Thoracic aorta (tissue), 2 donors: Measurements from ENCODE around the gene ZNF516. TPM values are rescaled to one million over a fixed set of nuclear protein-coding genes. Genes with fewer than 3 reads are reported as not detected.

Experiments
- ATAC-seq: fragments of 150-250 bp; one replicate; pipeline ENCODE4 v1.8.0; 2017; ENCODE audit warnings: low read depth; ENCODE audit not compliant: insufficient number of reproducible peaks, low FRiP score
- DNase-seq: peaks from one replicate; pipeline ENCODE4 v3.0.0-alpha.2; 2020; ENCODE audit warnings: low spot score
- H3K27ac ChIP-seq, 2 donors: fragments of 200-600 bp; sonication (generic); 1 replicate in 1 of 2; 2 replicates in 1 of 2; pipeline ENCODE4 v1.5.1; 2016; ENCODE audit warnings: mild to moderate bottlenecking in 2 of 2, moderate library complexity in 2 of 2
- H3K27me3 ChIP-seq: fragments of 200-600 bp; sonication (generic); replicated peaks from 2 replicates; pipeline ENCODE4 v1.6.0; 2016; ENCODE audit warnings: mild to moderate bottlenecking; ENCODE audit not compliant: insufficient read depth
- H3K36me3 ChIP-seq: fragments of 200-600 bp; sonication (generic); one replicate; pipeline ENCODE4 v1.5.1; 2016
- H3K4me1 ChIP-seq, 2 donors: fragments of 200-600 bp; sonication (generic); 1 replicate in 1 of 2; 2 replicates in 1 of 2; pipeline versions ENCODE4 v1.5.1 to v1.6.0; 2016; ENCODE audit warnings: low read depth in 2 of 2, mild to moderate bottlenecking in 1 of 2; ENCODE audit not compliant: control insufficient read depth in 1 of 2
- H3K4me3 ChIP-seq: fragments of 200-600 bp; sonication (generic); 2 replicates; pipeline ENCODE4 v1.5.1; 2016; ENCODE audit warnings: mild to moderate bottlenecking
- H3K9me3 ChIP-seq: fragments of 200-600 bp; sonication (generic); 2 replicates; pipeline ENCODE4 v1.5.1; 2016
- total RNA-seq, 2 donors: library from RNA; depleted of rRNA; stranded (reverse); fragments of >200 nt; gene quantifications; one replicate each; pipeline versions ENCODE4 v1.1.0 to v1.2.3, GENCODE V29; 2016
- TF ChIP-seq, protein P1 (sequence below): fragments of 200-600 bp; sonication (generic); IDR thresholded peaks from one replicate; pipeline ENCODE4 v1.5.1; 2019; ENCODE audit warnings: antibody characterized with exemption

The ZNF516 gene
- total RNA-seq, 2 donors from 2014 or later, result 19.5 to 19.8 TPM

DNA sequence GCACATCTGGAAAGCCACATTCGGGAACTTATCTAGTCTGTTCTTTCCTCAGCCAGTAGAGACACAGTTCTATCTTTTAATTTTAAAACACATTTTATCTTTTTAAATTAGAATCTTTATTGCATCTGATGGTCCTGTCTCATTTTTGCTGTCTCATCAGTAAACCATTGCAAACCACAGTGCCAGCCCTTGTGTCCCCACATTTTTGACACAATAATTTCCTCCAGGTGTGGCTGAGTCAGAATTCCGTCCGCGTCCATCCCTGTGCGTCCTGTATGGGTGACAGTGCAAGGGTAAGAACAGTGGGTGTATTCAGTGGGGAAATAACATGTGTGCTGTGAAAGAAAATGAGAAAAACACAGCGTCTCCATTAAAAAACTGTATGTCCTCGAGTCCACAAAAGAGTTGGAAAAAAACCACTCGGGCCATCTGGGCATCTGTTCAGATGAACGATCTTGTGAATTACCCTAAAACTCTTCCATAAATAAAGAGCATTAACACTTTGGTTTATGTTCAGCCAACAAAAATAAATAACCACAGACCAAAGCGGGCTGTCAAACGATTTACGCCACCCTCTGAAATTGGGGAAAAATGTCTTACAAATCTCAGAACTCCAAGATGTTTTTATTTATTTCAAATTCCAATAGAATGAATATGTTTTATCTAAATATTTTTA is 137.3 kb downstream of the ZNF516 start:
- peaks cover 9% of the 10 kb centered on the region for H3K36me3 ChIP-seq
- H3K9me3 ChIP-seq, result no peaks in the 10 kb centered on the region
- H3K4me1 ChIP-seq, result peaks cover 0 to 6% of the 10 kb centered on the region in 2 donors
- H3K27ac ChIP-seq, result no peak overlapping the region
- no peak overlapping the region for H3K4me3 ChIP-seq
- DNase-seq, result no peak
- H3K27me3 ChIP-seq, result no peaks in the 10 kb centered on the region
- no peak for ATAC-seq
- TF ChIP-seq, protein P1, sequence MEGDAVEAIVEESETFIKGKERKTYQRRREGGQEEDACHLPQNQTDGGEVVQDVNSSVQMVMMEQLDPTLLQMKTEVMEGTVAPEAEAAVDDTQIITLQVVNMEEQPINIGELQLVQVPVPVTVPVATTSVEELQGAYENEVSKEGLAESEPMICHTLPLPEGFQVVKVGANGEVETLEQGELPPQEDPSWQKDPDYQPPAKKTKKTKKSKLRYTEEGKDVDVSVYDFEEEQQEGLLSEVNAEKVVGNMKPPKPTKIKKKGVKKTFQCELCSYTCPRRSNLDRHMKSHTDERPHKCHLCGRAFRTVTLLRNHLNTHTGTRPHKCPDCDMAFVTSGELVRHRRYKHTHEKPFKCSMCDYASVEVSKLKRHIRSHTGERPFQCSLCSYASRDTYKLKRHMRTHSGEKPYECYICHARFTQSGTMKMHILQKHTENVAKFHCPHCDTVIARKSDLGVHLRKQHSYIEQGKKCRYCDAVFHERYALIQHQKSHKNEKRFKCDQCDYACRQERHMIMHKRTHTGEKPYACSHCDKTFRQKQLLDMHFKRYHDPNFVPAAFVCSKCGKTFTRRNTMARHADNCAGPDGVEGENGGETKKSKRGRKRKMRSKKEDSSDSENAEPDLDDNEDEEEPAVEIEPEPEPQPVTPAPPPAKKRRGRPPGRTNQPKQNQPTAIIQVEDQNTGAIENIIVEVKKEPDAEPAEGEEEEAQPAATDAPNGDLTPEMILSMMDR, result no peak

DNA sequence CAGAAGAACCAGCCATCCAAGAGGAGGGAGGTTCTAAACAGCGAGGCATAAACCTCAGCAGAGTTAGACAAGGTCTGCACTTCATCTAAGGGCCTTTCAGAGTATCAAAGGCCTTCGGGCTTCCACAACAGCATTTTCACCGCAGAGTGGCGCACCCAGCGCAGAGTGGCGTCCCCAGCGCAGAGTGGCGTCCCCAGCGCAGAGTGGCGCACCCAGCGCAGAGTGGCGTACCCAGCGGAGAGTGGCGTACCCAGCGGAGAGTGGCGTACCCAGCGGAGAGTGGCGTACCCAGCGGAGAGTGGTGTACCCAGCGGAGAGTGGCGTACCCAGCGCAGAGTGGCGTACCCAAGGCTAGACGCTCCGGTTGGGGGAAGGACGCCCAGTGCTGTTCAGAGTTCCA is 137.9 kb downstream of the ZNF516 start:
- Histone ChIP-seq H3K36me3 (peaks cover 9% of the 10 kb centered on the region), H3K4me1 (peaks cover 0 to 10% of the 10 kb centered on the region in 2 donors), H3K27me3 (no peaks in the 10 kb centered on the region), H3K4me3 (no peak overlapping the region), H3K27ac (no peak overlapping the region), H3K9me3 (no peaks in the 10 kb centered on the region)
- no peak for ATAC-seq
- no peak for DNase-seq
- TF ChIP-seq, protein P1, result no peak

GRCh38 chr18:76356666-76357065 is 138.4 kb downstream of the ZNF516 start:
- H3K27me3 ChIP-seq, result no peaks in the 10 kb centered on the region
- peaks cover 4% of the 10 kb centered on the region for H3K36me3 ChIP-seq
- no peaks in the 10 kb centered on the region for H3K9me3 ChIP-seq
- H3K27ac ChIP-seq, result no peak overlapping the region
- no peak overlapping the region for H3K4me3 ChIP-seq
- TF ChIP-seq, protein P1, result no peak
- peaks cover 0 to 10% of the 10 kb centered on the region in 2 donors for H3K4me1 ChIP-seq
- ATAC-seq, result no peak
- DNase-seq, result no peak

DNA sequence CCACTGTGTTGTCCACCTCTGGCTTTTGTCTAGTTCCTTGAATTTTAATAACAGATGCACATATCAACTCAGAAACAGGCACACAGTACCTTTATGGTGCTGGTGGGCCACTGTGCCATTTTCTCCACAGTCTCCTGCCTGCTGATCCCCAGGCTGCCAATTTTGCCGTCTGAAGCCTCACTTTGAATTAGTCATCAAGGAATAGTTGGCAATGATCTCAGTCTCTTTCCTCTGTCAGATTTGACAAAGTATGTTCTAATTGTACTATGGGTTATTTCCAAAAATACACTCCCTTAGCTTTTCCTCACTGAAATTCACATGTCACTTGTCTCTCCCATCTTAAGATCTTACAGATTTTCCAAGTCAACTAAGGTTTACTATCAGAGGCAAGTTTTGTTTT is 140.7 kb downstream of the ZNF516 start:
- DNase-seq, result no peak
- TF ChIP-seq, protein P1, result no peak
- Histone ChIP-seq H3K4me1 (peaks cover 0 to 10% of the 10 kb centered on the region in 2 donors), H3K9me3 (no peaks in the 10 kb centered on the region), H3K36me3 (peaks cover 3% of the 10 kb centered on the region), H3K27ac (no peak overlapping the region), H3K27me3 (no peaks in the 10 kb centered on the region), H3K4me3 (no peak overlapping the region)
- ATAC-seq, result no peak

- peaks cover 0 to 15% of the 10 kb centered on the region in 2 donors for H3K4me1 ChIP-seq
- no peak for DNase-seq
- H3K9me3 ChIP-seq, result no peaks in the 10 kb centered on the region
- no peaks in the 10 kb centered on the region for H3K27me3 ChIP-seq
- peaks cover 3% of the 10 kb centered on the region for H3K36me3 ChIP-seq
- ATAC-seq, result no peak
- H3K27ac ChIP-seq, result no peak overlapping the region
- H3K4me3 ChIP-seq, result no peak overlapping the region
- TF ChIP-seq, protein P1, result no peak
These were observed 141.5 kb downstream of the ZNF516 start for GRCh38 chr18:76353500-76353899.
